GM19328 (cell line): ENCODE data around the gene DDX23.

Experiments used
- ATAC-seq: cut with Tn5 transposase; IDR thresholded peaks from one replicate; pipeline ENCODE4 v1.9.1; 2021; ENCODE audit warnings: mild to moderate bottlenecking, moderate library complexity; ENCODE audit not compliant: unreplicated experiment

DDX23 gene

DNA sequence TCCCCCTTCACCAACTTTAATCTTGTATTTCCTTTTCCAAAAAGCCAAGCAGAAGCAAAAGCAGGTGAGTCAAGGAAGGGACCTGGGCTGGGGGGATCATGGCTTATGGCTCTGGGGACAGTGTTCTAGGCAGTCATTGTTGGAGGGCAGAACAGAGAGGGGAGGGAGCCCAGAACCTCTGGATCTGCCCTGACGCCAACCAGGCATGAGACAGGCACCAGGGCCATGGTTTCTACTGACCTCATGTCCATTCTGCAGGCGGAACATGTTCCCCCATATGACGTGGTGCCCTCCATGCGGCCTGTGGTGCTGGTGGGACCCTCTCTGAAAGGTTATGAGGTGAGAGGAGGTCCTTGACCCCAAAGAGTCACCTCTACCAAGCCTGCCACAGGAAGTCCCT is 27.1 kb downstream of the DDX23 start:
- no peak for ATAC-seq

DNA sequence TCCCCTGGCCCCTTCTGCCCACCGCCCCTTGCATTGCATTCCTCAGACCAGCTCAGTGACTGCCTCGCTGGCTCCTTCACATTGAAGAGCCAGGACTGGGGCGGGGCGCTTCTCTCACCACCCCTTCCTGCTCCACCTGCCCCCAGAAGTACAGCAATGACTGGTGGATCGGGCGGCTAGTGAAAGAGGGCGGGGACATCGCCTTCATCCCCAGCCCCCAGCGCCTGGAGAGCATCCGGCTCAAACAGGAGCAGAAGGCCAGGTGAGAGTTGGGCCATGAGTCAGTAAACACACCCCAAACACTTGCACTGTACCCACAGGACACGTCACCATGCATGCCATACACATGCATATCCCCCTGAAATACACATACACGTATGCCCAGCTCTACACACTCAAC is 27.9 kb downstream of the DDX23 start:
- no peak for ATAC-seq

DNA sequence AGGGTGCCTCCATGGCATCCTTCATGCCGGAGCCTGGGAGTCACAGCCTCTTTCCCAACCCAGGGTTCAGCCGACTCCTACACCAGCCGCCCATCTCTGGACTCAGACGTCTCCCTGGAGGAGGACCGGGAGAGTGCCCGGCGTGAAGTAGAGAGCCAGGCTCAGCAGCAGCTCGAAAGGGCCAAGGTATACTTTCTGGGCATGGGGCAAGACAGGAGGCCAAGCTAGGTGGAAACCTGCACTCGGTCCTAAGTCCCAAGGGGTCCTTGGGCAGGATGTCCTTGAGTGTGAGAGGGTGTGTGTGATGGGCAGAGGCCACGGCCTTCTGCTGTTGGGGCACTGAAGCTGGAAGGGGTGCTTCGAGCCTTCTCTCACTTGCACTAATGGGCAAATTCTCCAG is 28.7 kb downstream of the DDX23 start:
- no peak for ATAC-seq

DNA sequence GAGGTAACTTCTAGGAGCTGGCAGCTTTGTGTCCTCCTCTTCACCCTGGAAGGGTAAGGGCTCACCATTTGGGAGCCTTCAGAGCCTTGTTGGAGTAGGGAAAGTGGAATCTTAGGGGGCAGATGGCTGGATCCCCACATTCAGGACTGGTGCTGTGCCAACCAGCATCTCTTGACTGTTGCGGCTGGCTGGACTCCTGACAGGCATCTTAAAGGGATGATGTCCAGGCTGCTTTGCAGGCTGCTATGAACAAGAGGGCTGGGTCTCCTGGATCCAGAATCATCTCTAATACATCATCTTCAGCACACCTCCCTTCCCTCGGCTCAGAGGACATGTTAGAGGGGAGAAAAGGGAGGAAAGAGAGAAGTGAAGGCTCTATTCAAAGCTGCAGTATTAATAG is 29.3 kb downstream of the DDX23 start:
- ATAC-seq, result no peak

DNA sequence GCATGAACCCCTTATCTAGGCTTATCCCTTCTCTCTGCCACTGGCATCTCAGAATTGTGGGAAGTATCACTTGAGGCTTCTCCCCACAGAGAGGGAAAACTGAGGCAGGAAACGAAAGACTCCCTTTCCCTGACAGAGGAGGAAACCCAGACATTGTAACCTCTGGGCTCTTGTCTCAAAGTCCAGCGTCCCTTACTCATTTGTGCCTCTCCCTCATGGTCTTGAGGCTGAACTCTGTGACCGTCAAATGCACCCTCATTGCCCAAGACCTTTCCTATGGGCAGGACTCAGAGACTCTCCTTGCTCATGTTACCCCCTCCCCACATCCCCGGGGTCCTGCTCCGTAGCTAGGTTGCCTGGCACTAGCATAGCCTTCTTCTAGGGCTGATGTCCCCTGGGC is 29.8 kb downstream of the DDX23 start:
- ATAC-seq, result no peak

DNA sequence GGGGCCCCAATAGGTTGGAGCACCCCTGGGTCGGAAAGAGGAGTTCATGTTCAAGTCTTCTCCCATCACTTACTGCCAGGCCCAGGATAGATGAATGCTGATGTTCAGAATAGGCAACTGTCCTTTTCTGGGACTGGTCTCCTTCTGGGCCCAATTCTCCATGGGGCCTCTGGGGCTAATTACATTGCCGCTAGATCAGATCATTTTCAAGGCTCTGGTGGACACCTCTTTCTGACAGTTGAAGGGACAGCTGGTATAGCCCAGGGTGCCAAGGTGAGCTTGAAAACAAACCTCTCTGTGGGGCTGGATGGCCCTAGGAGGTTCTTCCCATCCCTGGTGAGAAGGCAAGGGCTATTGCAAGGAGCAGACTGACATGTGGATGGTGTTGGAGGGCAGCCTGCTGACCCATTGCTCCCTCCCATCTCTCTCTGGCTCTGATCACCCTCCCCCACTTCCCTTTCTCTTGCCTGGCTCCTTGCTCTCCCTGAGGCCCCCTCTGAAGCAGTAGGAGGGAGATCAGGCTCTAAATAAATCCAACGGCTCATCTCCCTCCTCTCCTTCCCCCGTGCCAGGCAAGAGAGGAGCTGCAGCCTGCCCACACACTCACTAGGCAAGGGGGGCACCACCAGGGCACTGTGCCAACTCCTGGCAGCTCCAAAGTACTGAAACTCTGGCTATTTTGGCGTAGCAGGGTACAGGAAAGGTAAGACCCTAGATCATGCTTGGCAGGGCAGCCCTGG is 31.8 kb downstream of the DDX23 start:
- ATAC-seq, result no peak

DNA sequence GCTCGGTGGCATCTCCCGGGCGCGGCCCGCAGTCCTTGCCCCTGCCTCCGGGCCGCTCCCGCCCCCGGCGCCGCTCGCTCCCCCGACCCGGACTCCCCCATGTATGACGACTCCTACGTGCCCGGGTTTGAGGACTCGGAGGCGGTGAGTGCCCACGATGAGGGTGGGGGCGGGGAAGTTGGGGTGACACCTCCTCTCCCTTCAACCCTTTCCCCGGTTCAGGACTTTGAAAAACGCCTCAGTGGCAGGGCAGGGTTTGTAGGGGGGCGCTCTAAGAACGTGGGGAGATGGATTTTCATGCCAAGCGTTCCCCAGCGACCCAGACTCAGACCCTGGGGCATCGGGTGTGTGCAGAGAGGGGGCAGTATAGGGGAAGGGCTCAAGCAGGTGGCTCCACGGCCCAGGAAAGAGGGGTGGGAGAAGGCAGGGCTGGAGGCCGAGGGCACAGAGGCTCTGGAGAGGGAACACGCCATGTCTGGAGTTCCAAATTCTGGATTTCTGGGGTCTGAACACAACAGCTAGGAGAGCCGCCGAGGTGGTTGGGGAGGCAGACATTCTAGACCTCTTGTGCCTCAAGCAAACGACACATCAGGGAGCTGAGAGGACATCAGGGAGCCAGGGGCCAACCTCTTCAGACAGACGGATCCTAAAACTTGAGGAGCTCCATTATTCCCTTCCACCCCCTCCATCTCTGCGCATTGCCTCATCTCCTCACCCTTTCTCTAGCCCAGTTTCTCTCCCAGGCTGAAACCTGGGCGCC is 33.0 kb downstream of the DDX23 start:
- ATAC-seq, result no peak

DNA sequence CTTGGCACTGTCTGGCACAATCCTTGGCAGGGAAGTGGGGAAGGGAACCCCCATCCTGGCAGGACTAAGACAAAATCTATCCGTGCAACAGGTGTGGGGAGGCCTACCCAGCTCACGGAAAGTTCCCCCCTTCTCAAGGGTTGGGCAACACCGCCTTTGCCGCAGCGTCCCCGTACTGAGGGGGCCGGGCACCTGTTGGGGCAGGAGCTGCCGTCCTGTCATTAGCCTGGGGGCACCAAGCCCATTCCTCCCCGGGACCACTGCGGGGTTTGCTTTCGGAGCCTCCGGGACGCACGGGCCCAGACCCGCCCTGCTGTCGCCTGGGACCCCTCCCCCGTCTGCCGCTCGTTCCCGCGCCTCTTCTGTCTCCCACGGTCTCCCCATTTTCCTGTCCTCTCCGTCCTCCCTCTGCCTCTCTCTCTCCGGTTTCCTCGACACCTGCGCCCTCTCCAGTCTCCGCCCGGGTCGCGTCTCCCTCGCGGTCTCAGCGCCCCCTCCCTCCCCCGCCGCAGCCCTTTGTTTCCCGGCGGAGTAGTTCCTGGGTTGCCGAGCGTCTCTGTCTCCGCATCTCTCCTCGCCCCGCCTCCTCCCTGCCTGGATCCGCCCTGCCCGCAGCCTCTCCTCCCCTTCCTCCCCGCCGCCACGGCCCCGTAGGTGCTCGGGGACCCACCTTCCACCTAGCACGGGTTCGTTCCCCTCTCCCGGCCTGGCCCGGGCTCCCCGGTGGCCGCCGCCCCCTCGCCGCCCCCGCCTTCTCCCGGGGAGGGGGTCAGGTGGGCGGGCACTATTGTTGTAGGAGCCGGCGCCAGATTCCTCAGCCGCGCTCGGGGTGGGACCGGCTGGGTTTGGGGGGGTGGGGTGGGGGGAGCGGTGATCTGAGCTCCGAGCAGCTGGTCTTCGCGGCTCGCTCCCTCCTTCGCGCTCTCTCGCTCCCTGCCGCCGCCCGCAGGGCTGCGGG is 33.8 kb downstream of the DDX23 start, which contains the start of gene CACNB3:
TSS of gene CACNB3 (plus strand) at position 624 of the 958 bp plus-strand sequence. CDS start 434 bp downstream, outside the sequence.
- no peak for ATAC-seq

DNA sequence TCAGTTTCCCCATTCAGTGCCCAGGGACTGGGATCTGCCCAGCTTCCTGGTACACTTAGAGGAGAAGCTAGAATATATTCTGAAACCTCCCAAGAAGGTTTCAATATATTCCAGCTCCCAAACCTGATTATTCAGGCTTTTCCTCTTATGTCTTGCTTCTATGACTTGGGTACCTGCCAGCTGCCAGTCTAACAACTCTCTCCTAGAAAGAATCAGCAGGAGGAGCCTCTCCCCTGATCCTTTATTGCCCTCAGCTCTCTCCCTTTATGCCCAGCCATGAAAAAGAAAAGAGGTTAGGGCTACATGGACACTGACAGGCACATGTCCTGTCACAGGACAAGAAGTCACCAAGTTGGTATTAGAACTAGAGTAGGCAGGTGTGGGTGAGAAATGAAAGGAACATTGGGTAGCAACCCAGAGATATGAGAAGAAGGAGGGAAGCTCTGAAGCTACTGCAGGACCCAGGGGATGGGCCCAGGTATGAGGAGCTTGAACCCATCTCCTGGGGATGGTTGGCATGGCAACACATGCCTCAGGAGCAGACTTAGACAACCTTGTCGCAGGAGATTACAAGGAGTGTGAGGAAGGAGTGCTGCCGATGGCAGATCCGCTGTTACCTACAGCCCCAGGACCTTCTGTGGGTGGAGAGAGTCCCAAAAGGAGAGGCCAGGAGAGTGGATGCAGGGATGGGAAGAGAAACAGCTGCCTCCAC is 35.7 kb downstream of the DDX23 start:
- ATAC-seq, result no peak

DNA sequence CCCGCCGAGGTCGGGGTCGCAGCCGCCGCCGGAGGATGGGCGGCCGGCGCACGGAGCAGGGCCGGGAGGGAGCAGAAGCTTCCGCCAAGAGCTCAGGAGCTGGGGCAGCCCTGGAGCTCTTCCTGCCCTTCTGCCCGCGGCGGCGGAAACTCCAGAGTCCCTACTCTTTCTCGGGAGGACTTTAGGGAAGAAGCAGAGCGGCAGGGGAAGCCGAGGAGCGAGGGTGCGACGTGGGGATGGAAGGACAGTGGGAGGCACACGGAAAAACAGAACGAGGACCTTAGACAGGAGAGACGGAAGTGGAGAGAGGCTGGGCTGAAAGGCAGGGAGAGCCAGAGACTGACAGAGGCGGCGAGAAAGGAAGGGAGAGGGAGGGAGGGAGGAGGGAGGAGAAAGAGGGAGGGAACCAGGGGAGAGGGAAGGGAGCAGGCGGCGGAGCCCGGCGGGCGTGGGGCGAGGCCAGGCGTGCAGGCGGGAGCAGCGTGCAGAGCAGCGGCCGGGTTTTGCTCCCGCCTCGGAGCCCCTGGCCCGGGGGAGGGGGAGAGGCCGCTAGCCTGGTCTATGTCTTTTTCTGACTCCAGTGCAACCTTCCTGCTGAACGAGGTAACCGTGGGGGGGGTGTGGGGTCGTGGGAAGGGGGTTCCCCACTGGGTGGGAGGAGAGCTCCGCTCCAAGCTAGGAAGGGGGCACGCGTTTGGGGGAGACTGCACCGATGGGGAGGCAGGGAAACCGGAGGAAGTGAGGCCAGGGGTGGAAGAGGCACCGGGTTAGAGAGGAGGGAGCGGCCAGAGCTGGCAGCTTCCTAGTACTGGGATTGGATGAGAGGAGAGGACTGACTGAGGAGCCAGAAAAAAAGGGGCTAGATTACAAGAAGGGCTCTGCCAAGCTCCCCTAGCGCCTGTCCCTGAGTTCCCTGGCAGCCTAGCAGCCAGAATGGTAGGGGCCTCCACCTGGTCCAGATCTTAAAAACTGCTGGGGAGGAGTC is 36.5 kb downstream of the DDX23 start:
- peak; percentile 25 for ATAC-seq

DNA sequence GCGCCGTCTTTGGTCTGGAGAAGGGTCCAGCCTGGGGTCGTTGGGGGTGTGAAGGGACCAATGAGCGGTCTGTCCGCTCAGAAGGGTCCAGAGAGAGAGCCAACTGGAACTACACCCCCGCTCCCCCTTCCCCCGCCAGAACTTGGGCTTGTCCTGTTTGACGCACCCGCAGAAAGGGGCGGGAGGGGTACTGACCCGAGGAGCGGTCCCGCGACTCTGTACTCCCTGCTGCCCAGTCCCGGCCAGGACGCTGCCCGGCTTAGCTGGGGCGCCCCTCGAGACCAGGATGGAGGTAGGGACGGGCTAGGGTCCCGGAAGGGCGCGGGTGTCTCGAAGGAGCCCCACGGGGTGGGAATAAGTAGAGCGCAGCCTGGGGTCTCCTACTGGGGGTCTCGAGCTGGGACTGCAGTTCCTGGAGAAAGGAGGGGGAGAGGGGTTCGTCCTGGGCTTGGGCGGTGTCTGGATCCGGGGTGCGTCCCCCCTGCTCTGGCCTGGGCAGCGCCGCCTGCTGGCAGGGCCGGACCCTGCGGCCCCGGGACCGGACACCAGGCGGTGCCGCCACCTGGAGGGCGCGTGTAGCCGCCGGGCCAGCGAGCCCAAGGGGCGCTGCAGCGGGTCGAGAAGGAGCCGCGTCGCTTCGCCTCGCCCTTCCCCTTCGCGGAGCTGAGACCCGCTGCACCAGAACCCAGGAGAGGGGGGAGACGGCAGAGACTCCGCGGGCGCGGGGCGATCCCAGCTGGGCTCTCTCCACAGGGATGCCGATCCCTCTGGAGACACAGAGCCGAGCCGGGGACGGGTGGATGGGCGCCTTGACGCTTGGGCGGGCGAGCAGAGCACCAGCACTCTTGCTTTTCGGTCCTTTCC is 37.5 kb downstream of the DDX23 start:
- peak; percentile 74 for ATAC-seq

DNA sequence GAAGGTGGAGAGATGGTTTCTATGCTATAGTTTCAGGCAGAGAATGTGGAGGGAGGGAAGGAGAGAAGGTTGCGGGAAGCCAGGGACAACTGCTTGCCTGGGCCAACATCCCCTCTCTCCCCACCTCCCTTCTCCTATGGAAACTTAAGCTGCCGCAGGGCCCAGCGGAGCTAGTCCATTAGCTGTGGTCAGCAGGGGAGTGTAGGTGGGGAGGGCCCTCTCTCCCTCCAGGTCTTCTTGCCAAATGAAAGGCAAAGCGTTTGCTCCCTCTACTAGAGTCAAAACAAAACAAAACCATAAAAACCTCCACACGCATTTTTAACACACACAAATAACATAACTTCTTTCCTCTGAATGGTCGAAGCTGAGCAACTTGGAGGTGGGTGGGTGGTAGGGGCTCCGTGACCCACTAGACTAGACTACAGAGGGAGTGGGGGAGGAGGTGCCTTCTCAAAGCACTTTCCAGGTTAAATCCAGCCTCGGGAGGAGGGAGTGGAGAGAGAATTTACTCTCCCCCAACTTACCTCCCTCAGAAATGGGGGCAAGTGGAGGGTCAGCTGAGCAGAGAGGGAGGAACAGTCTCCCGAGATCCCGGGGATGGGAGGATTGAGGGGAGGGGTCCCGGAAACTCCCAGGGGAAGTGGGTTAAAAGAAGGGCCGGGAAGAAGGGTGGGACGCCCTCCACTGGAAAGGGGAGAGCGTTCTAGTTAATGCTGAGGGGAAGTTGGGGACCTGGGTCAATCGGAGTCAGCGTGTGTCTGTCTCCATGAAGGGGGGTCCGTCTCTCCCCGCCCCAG is 38.3 kb downstream of the DDX23 start:
- ATAC-seq, result no peak

DNA sequence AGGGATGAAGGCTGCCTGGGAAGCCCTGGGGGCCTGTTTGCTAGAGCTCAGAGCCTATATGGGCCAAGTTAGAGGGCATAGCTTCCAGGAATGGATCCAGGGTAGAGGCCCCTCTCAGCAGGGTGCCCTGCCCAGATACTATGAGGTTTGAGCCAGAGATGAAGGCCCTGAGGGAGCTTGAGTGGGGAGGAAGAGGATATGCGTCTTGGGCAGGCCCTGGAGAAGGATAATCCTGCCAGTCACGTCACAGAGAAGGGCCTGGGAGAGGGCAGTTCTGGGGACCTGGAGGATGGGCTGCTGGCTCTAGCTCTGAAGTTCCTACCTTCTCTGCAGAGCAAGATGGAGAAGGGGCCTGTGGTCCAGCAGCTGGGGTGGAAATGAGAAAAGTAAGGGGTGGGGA is 39.6 kb downstream of the DDX23 start:
- ATAC-seq, result no peak

DNA sequence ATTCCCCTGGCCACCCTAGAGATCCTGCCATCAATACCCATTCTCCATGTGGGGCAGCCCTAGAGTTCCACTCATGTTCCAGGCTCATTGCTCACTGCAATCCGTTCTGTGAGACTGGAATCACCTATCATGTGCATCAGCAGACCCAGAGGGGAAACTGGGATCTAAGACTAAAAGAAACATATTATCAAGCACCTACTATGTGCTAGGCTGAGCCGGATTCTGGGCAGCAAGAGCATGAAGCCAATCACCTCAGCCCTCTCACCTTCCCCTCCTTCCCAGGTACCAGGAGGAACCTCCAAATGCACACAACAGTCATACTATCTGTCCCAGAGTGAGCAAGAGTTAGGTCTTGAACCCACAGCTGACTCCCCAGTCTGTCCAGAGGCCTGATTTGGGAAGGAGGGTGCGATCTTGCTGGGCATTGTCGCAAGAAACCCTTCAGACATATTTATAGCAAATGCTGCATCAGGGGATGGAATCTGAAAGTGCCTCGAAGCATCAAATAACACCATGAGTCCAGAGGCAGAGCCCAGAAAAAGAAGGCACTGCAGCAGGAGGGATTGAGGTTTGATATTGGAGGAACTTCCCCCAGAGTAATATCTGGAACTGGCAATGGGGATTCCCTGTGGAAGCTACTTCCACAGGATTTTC is 40.4 kb downstream of the DDX23 start:
- no peak for ATAC-seq

DNA sequence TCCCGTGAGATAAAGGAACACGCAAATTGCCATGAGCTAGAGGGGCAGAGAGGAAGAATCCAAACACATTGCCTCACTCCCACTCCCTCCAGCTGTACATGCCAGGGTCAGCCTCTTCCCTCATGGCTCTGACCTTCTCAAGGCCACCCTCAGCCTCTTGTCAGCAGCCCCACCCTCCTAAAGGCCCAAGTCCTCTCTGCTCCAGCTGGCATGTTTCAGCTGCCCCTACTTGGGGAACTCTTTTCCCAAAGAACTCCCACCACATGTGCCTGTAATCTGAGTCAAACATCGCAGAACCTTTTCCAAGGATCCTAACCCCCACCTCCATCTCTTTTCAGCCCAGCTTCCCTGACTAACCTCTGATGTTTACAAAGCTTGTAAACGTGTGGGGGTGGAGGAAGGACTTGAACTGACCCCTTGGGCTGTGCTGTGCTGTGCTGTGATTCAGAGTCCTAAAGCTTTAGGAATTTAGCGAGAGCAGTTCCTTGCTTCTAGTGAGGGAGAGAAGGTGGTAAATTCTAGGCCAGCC is 41.0 kb downstream of the DDX23 start:
- no peak for ATAC-seq

DNA sequence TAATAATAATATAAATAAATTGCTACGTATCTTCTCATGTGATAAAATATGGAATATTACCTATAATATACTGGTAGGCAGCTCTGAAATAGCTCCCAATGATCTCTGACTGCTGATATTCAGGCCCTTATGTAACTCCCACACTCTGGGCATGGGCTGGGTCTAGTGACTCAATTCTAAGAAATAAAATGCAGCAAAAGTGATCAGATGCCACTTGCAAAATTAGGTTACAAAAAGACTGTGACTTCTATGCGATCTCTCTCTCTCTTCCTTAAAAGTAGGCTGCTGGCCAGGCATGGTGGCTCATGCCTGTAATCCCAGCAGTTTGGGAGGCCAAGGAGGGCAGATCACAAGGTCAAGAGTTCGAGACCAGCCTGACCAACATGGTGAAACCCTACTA is 44.0 kb downstream of the DDX23 start:
- no peak for ATAC-seq

DNA sequence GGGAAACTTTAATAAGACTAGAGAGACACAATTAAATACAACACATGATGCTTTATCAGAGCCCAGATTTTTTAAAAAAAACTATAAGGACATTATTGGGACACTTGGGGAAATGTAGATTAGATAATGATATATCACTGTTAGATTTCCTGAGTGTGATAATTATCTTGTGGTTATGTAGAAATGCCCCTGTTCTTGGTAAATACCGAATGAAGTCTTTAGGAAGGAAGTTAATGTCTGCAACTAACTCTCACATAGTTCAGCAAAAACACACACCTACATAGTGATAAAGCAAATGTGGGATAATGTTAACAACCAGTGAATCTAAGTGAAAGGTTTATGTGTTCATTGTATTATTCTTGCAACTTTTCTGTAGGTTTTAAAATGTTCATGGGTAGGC is 48.3 kb downstream of the DDX23 start:
- no peak for ATAC-seq
